PC-3 (cell line): Measurements from ENCODE around the gene INPP5F.

Experiments used
- CTCF ChIP-seq: fragments of 300-600 bp; sonication (generic); conservative IDR thresholded peaks from 2 replicates; pipeline ENCODE4 v1.5.1; 2017; ENCODE audit warnings: antibody characterized with exemption, low read depth, mild to moderate bottlenecking, low read length
- EZH2 ChIP-seq: fragments of 300-600 bp; sonication (generic); IDR thresholded peaks from one replicate; pipeline ENCODE4 v1.6.1; 2017; ENCODE audit warnings: antibody characterized with exemption, mild to moderate bottlenecking, low read length; ENCODE audit not compliant: unreplicated experiment

- no peak for TF ChIP-seq CTCF
- no peak for TF ChIP-seq EZH2
Observed at GRCh38 chr10:119706521-119707278, 19.1 kb upstream of the INPP5F start.
